Mesodermal cell (in vitro differentiated cells): Measurements from ENCODE around the gene SOX6.

ENCODE experiments used
- H3K27ac ChIP-seq: 2 replicates; pipeline ENCODE4 v1.7.0; 2013; ENCODE audit warnings: mild to moderate bottlenecking, low read depth, low read length, moderate library complexity; ENCODE audit not compliant: severe bottlenecking
- H3K36me3 ChIP-seq: 2 replicates; pipeline ENCODE4 v1.7.1; 2013; ENCODE audit warnings: mild to moderate bottlenecking, low read length, moderate library complexity; ENCODE audit not compliant: control insufficient read depth, insufficient read depth
- H3K4me1 ChIP-seq: one replicate; pipeline ENCODE4 v1.7.1; 2013; ENCODE audit warnings: mild to moderate bottlenecking, low read length; ENCODE audit not compliant: insufficient read depth, control insufficient read depth, poor library complexity, severe bottlenecking
- H3K4me3 ChIP-seq: 2 replicates; pipeline ENCODE4 v1.7.0; 2013; ENCODE audit warnings: low read length, control low read depth, mild to moderate bottlenecking; ENCODE audit not compliant: insufficient read depth, poor library complexity, severe bottlenecking; ENCODE audit errors: extremely low read depth
- H3K9me3 ChIP-seq: 2 replicates; pipeline ENCODE4 v1.7.1; 2013; ENCODE audit warnings: mild to moderate bottlenecking, low read length, moderate library complexity; ENCODE audit not compliant: control insufficient read depth
- WGBS, 2 experiments: methylation state at CpG; one replicate each; pipeline ENCODE4 v1.1.5; 2013; ENCODE audit warnings: missing lambda C conversion rate in 2 of 2; ENCODE audit not compliant: insufficient coverage in 2 of 2; 5-methylcytosine and 5-hydroxymethylcytosine counted together

The SOX6 gene

GRCh38 chr11:16124390-16124789 lies 232.0 kb downstream of the SOX6 start:
- no peaks in the 10 kb centered on the region for H3K36me3 ChIP-seq
- no peak overlapping the region for H3K27ac ChIP-seq
- 89 to 92% methylated on average over 3 of the region's 3 CpGs for WGBS, 2 experiments
- no peak overlapping the region for H3K4me3 ChIP-seq
- H3K9me3 ChIP-seq: no peaks in the 10 kb centered on the region
- peaks cover 10% of the 10 kb centered on the region for H3K4me1 ChIP-seq

GRCh38 chr11:16121853-16122252 lies 234.5 kb downstream of the SOX6 start:
- WGBS, 2 experiments: 100% methylated on average over 1 of the region's 1 CpG; no CpG with 5 or more reads in 1 of the 2 experiments
- Histone ChIP-seq H3K27ac (no peak overlapping the region), H3K4me1 (peaks cover 10% of the 10 kb centered on the region), H3K4me3 (no peak overlapping the region), H3K9me3 (no peaks in the 10 kb centered on the region), H3K36me3 (no peaks in the 10 kb centered on the region)

- no peaks in the 10 kb centered on the region for H3K9me3 ChIP-seq
- H3K4me3 ChIP-seq: no peak overlapping the region
- H3K27ac ChIP-seq: no peak overlapping the region
- H3K36me3 ChIP-seq: no peaks in the 10 kb centered on the region
- no peaks in the 10 kb centered on the region for H3K4me1 ChIP-seq
Measured at GRCh38 chr11:16120008-16120407, 236.3 kb downstream of the SOX6 start.

- Histone ChIP-seq H3K4me3 (no peak overlapping the region), H3K9me3 (no peaks in the 10 kb centered on the region), H3K27ac (no peak overlapping the region), H3K36me3 (no peaks in the 10 kb centered on the region), H3K4me1 (no peaks in the 10 kb centered on the region)
- WGBS, 2 experiments: 84 to 89% methylated on average over 2 of the region's 4 CpGs
Measured at GRCh38 chr11:16117989-16118756, 238.2 kb downstream of the SOX6 start.

GRCh38 chr11:16114978-16115871 lies 241.1 kb downstream of the SOX6 start:
- WGBS, 2 experiments: no CpG with 5 or more reads among the region's 1 CpG
- peaks cover 7% of the 10 kb centered on the region for H3K4me1 ChIP-seq
- no peak overlapping the region for H3K27ac ChIP-seq
- no peaks in the 10 kb centered on the region for H3K36me3 ChIP-seq
- H3K9me3 ChIP-seq: no peaks in the 10 kb centered on the region
- no peak overlapping the region for H3K4me3 ChIP-seq

- no peaks in the 10 kb centered on the region for H3K36me3 ChIP-seq
- H3K4me1 ChIP-seq: peaks cover 7% of the 10 kb centered on the region
- no peak overlapping the region for H3K27ac ChIP-seq
- no peak overlapping the region for H3K4me3 ChIP-seq
- no peaks in the 10 kb centered on the region for H3K9me3 ChIP-seq
- 83% methylated on average over 1 of the region's 2 CpGs; no CpG with 5 or more reads in 1 of the 2 experiments for WGBS, 2 experiments
Measured at GRCh38 chr11:16114431-16114830, 241.9 kb downstream of the SOX6 start.

GRCh38 chr11:16111690-16112089 lies 244.7 kb downstream of the SOX6 start:
- Histone ChIP-seq H3K27ac (no peak overlapping the region), H3K4me3 (no peak overlapping the region)
- 69% methylated on average over 2 of the region's 2 CpGs; no CpG with 5 or more reads in 1 of the 2 experiments for WGBS, 2 experiments

GRCh38 chr11:16110886-16111285 lies 245.5 kb downstream of the SOX6 start:
- no peaks in the 10 kb centered on the region for H3K36me3 ChIP-seq
- peaks cover 7% of the 10 kb centered on the region for H3K4me1 ChIP-seq
- WGBS, 2 experiments: no CpG with 5 or more reads among the region's 2 CpGs
- H3K4me3 ChIP-seq: no peak overlapping the region
- no peaks in the 10 kb centered on the region for H3K9me3 ChIP-seq
- H3K27ac ChIP-seq: no peak overlapping the region

More at GRCh38 chr11:16111690-16112089, 244.7 kb downstream of the SOX6 start:
- no peaks in the 10 kb centered on the region for H3K36me3 ChIP-seq
- H3K4me1 ChIP-seq: peaks cover 7% of the 10 kb centered on the region
- no peaks in the 10 kb centered on the region for H3K9me3 ChIP-seq

GRCh38 chr11:16099343-16099900 lies 256.9 kb downstream of the SOX6 start:
- no peaks in the 10 kb centered on the region for H3K36me3 ChIP-seq
- H3K4me1 ChIP-seq: no peaks in the 10 kb centered on the region
- no CpG with 5 or more reads among the region's 2 CpGs for WGBS, 2 experiments
- H3K9me3 ChIP-seq: no peaks in the 10 kb centered on the region
- H3K4me3 ChIP-seq: no peak overlapping the region
- no peak overlapping the region for H3K27ac ChIP-seq

- 100% methylated on average over 1 of the region's 3 CpGs; no CpG with 5 or more reads in 1 of the 2 experiments for WGBS, 2 experiments
- no peaks in the 10 kb centered on the region for H3K4me1 ChIP-seq
- no peaks in the 10 kb centered on the region for H3K36me3 ChIP-seq
- H3K27ac ChIP-seq: no peak overlapping the region
- H3K4me3 ChIP-seq: no peak overlapping the region
- no peaks in the 10 kb centered on the region for H3K9me3 ChIP-seq
Measured at GRCh38 chr11:16098526-16099205, 257.7 kb downstream of the SOX6 start.
